Measurements from ENCODE around the gene NPDC1.

DNA sequence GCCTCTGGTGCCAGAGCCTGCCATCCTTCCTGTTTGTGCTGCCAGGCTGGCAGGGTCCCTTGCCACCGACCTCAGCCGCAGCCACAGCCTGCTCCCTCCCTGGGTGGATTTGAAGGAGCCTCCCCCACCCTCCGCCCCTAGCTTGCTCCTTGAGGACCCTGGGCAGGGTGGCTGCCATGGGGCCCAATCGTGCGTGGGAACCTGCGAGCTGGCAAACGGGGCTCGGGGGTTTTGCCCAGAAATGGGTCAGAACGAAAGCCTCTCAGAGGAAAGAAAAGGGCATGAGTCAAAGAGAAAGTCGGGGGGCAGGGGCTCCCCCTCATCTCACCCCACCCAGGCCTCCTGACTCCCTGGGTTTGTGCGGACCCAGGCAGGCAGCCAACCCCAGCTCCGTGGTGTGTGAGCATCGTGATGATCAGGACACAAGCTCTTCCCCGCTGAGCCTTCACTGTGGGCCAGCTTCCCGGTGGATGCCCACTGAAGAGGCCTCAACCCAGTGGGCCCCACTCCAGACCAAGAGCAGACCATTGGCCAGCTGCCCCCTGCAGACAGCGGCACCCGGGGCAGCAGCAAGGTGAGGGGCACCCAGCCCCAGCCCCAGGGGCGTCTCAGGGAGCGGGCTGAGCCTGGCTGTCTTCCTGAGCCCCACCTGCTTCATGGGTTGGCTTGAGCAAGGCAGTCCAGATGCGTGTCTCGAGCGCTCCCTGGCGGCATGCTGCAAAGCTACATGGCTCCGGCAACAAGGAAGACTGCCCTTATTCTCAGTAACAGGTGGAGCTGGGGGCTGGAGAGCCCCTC is 11.1 kb downstream of the NPDC1 start:
- TF ChIP-seq, protein P1, sequence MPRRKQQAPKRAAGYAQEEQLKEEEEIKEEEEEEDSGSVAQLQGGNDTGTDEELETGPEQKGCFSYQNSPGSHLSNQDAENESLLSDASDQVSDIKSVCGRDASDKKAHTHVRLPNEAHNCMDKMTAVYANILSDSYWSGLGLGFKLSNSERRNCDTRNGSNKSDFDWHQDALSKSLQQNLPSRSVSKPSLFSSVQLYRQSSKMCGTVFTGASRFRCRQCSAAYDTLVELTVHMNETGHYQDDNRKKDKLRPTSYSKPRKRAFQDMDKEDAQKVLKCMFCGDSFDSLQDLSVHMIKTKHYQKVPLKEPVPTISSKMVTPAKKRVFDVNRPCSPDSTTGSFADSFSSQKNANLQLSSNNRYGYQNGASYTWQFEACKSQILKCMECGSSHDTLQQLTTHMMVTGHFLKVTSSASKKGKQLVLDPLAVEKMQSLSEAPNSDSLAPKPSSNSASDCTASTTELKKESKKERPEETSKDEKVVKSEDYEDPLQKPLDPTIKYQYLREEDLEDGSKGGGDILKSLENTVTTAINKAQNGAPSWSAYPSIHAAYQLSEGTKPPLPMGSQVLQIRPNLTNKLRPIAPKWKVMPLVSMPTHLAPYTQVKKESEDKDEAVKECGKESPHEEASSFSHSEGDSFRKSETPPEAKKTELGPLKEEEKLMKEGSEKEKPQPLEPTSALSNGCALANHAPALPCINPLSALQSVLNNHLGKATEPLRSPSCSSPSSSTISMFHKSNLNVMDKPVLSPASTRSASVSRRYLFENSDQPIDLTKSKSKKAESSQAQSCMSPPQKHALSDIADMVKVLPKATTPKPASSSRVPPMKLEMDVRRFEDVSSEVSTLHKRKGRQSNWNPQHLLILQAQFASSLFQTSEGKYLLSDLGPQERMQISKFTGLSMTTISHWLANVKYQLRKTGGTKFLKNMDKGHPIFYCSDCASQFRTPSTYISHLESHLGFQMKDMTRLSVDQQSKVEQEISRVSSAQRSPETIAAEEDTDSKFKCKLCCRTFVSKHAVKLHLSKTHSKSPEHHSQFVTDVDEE (CRISPR knock-in tag; IDR thresholded peaks at IDR 0.05) = no peak
- TF ChIP-seq CSRNP3 (CRISPR knock-in tag; IDR thresholded peaks at IDR 0.05) (no peak), SNAI2 (CRISPR knock-in tag; IDR thresholded peaks at IDR 0.05) (no peak), CREB5 (CRISPR knock-in tag; IDR thresholded peaks at IDR 0.05; ENCODE audit: low read depth) (no peak)

Data from SK-N-SH treated with all-trans-retinoic acid at 6 μM for 48 hours (cell line).